GM18508 (cell line): ENCODE measurements around the gene CBR4.
"Not testable (repeated sequence)": the region's sequence is repeated elsewhere in the genome, so short reads cannot be mapped to it uniquely, and the experiment has no call there.

Source experiments
- ATAC-seq: cut with Tn5 transposase; IDR thresholded peaks from one replicate; pipeline ENCODE4 v1.9.1; 2021; ENCODE audit warnings: moderate number of reproducible peaks; ENCODE audit not compliant: insufficient read depth, unreplicated experiment

The CBR4 gene

GRCh38 chr4:168995537-168996295, 14.3 kb downstream of the CBR4 start:
- no peak for ATAC-seq

DNA sequence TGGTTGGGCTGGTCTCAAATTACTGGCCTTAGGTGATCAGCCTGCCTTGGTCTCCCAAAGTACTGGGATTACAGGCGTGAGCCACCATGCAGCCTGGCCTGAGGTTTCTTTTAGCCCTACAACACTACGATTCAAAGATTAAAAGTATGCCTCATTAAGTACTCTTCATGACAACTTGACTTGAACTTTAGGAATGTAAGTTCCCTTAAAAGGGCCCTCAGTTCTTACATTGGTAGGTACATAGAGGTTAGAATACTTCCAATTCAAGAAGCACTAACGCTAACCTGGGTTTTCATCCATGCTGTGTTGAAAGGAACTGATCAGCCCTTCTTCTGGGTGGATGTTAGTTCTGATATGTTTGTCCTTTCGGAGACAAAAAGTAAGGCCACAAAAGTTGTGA, 15.1 kb downstream of the CBR4 start:
- no peak for ATAC-seq

GRCh38 chr4:168993714-168994510, 16.1 kb downstream of the CBR4 start:
- no peak for ATAC-seq

DNA sequence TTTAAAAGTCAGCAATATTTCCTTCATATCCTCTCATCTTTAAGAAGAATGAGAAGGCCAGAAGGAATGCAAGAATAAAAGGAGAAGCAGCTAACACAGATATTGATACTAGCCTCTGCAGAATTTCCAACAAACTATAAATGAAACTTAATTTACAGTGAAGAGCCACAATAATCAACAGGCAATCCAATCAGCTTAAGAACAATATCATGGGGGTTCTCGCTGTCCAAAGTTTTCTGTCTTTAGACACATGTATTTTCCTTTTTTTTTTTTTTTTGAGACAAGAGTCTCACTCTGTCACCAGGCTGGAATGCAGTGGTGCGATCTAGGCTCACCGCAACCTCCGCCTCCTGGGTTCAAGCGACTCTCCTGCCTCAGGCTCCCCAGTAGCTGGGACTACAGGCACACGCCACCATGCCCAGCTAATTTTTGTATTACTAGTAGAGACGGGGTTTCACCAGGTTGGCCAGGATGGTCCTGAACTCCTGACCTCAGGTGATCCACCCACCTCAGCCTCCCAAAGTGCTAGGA, 17.0 kb downstream of the CBR4 start:
- not testable (repeated sequence) for ATAC-seq

- no peak for ATAC-seq
These were observed 28.1 kb downstream of the CBR4 start for GRCh38 chr4:168981942-168982341.

DNA sequence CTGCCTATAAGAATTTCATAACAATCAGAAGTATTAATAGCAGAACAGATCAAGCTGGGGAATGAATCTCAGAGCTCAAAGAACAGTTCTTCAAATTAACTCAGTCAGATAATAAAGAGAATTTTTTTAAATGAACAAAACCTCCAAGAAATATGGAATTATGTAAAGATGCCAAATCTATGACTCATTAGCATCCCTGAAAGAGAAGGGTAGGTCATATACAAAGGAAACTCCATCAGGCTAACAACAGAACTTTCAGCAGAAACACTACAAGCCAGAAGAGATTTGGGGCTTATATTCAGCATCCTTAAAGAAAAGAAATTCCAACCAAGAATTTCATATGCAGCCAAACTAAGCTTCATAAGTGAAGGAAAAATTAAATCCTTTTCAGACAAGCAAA, 28.6 kb downstream of the CBR4 start:
- no peak for ATAC-seq

DNA sequence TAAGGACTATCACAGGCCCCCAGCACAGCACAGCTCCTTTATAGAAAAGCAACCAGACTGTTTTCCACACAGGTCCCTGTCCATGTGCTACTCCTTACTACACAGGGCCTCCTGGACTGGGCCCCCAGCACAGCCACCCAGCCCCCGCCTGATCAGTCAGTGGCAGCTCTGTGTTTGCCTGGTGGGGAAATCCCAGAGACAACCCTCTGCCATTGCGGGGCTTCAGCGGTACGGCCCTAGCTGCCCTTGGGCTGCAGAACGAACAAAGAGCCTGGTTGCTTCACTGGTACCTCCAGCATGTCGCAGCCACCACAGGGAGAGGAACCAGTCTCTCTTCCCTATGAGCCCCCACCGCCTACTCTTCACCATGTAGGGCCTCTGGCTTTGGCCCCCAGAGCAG, 30.7 kb downstream of the CBR4 start:
- no peak for ATAC-seq

- ATAC-seq: no peak
These were observed 31.9 kb downstream of the CBR4 start for GRCh38 chr4:168978001-168978700.

DNA sequence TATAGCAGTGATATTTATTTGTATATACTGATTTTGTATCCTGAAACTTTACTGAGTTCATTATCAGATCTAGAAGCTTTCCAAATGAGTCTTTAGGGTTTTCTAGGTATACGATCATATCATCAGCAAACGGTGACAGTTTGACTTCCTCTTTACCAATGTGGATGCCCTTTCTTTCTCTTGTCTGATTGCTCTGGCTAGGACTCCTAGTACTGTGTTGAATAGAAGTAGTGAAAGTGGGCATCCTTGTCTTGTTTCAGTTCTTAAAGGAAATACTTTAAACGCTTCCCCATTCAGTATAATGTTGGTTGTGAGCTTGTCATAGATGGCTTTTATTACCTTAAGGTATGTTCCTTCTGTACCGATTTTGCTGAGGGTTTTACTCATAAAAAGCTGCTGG, 37.5 kb downstream of the CBR4 start:
- ATAC-seq: no peak

DNA sequence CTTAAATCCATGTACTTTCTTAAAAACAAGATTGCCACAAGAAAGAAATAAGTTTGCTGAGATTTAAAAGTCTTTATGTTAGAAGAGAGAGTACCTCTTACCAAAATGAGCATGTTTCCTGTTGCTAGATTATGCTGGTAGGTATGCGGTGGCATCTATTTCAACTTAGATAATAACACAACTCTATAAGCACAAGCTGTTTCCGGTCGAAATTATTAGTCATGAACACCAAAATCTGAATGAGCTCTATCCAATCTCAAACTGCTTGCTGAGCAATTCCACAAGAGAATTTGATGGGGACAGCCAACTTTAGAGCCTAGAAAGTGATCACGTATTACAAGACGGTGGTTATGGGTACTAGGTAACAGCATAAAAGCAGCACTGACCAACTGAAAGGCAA, 49.3 kb downstream of the CBR4 start:
- no peak for ATAC-seq

GRCh38 chr4:168955674-168956073, 54.4 kb downstream of the CBR4 start:
- no peak for ATAC-seq

GRCh38 chr4:168952821-168953246, 57.2 kb downstream of the CBR4 start:
- ATAC-seq: not testable (repeated sequence)

DNA sequence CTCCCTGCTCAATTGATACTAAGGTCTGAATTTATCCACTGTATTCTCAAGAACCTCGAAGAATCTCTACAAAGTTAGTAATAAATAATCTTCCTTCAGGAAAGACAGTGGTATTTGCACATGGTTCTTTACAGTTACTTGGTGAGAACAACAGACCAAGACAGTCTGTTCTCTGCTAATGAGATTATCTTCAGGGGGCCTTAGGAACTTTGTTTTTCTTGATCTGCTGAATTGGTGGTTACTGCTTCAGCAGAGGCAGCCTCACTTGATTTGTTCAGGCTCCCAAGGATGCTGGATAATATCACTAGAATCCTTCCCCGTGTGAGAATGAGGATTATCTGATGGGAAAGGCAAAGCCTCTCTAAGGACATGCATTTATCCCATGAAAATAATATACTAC, 64.8 kb downstream of the CBR4 start:
- no peak for ATAC-seq

- ATAC-seq: no peak
These were observed 67.1 kb downstream of the CBR4 start for GRCh38 chr4:168942985-168943384.
